Stimulated activated naive CD8-positive, alpha-beta T cell treated with anti-CD3 and anti-CD28 coated beads, Interleukin-15, amount 100 ng/mL, for 72 hours (primary cell): ENCODE measurements around the gene OR2Z1.
"Not testable (repeated sequence)": the region's sequence is repeated elsewhere in the genome, so short reads cannot be mapped to it uniquely, and the experiment has no call there.

Source experiments
- ATAC-seq: fragments of 150-1000 bp; cut with Tn5 transposase; 2 replicates; pipeline ENCODE4 v1.10.0; 2021; ENCODE audit warnings: mild to moderate bottlenecking, moderate library complexity
- DNase-seq, 2 donors: peaks; one replicate each; pipeline ENCODE4 v3.0.0; 2021 to 2022
- H3K27ac Mint-ChIP-seq, 2 donors: one replicate each; pipeline ENCODE4 v1.8.0; 2022; ENCODE audit warnings: mild to moderate bottlenecking in 2 of 2, mixed read lengths in 2 of 2, moderate library complexity in 2 of 2
- H3K27me3 Mint-ChIP-seq: one replicate; pipeline ENCODE4 v1.8.0; 2022; ENCODE audit warnings: mixed read lengths
- H3K4me1 Mint-ChIP-seq: one replicate; pipeline ENCODE4 v1.8.0; 2022; ENCODE audit warnings: mild to moderate bottlenecking, mixed read lengths
- H3K4me3 Mint-ChIP-seq, 2 donors: one replicate each; pipeline ENCODE4 v1.8.0; 2022; ENCODE audit warnings: mild to moderate bottlenecking in 2 of 2, mixed read lengths in 2 of 2, moderate library complexity in 1 of 2
- H3K9me3 Mint-ChIP-seq, 2 donors: one replicate each; pipeline ENCODE4 v1.8.0; 2022; ENCODE audit warnings: mixed read lengths in 2 of 2

OR2Z1 gene

GRCh38 chr19:8696993-8697392 is 24.4 kb upstream of the OR2Z1 start:
- H3K27me3 Mint-ChIP-seq = peaks cover 22% of the 10 kb centered on the region
- DNase-seq (no peak), ATAC-seq (no peak)
- H3K4me3 Mint-ChIP-seq = no peak overlapping the region
- no peaks in the 10 kb centered on the region for H3K9me3 Mint-ChIP-seq
- H3K27ac Mint-ChIP-seq = no peak overlapping the region
- peaks cover 30% of the 10 kb centered on the region for H3K4me1 Mint-ChIP-seq

- no peak for DNase-seq
- H3K27ac Mint-ChIP-seq = no peak overlapping the region
These were observed 23.6 kb upstream of the OR2Z1 start for GRCh38 chr19:8697671-8698432.

GRCh38 chr19:8698433-8699063 is 22.9 kb upstream of the OR2Z1 start, which contains the start of gene ACTL9:
ACTL9 (minus strand) TSS chr19:8698795; CDS start chr19:8698701, 94 bp downstream.
- no peak for ATAC-seq
- no peak within 1 kb of the TSS for H3K4me3 Mint-ChIP-seq
- H3K4me1 Mint-ChIP-seq = peaks cover 46% of the 10 kb centered on the region
- H3K27me3 Mint-ChIP-seq = peaks cover 14% of the 10 kb centered on the region
- no peak for DNase-seq
- no peaks in the 10 kb centered on the region for H3K9me3 Mint-ChIP-seq
- no peak within 1 kb of the TSS for H3K27ac Mint-ChIP-seq

More at GRCh38 chr19:8697671-8698432, 23.6 kb upstream of the OR2Z1 start:
- H3K4me1 Mint-ChIP-seq = peaks cover 39% of the 10 kb centered on the region
- no peak for ATAC-seq
- H3K9me3 Mint-ChIP-seq = no peaks in the 10 kb centered on the region
- H3K27me3 Mint-ChIP-seq = peaks cover 14% of the 10 kb centered on the region
- no peak overlapping the region for H3K4me3 Mint-ChIP-seq

GRCh38 chr19:8699908-8700307 is 21.5 kb upstream of the OR2Z1 start:
- Mint-ChIP-seq H3K9me3 (no peaks in the 10 kb centered on the region), H3K27ac (no peak overlapping the region), H3K4me3 (no peak overlapping the region), H3K27me3 (peaks cover 14% of the 10 kb centered on the region), H3K4me1 (peaks cover 59% of the 10 kb centered on the region)
- ATAC-seq = no peak
- DNase-seq = no peak

- DNase-seq = no peak
- Mint-ChIP-seq H3K4me3 (no peak overlapping the region), H3K9me3 (no peaks in the 10 kb centered on the region), H3K27me3 (peaks cover 14% of the 10 kb centered on the region), H3K4me1 (peaks cover 70% of the 10 kb centered on the region), H3K27ac (peak overlapping the region in 1 of 2 donors; percentile 42)
- ATAC-seq = no peak
These were observed 20.5 kb upstream of the OR2Z1 start for GRCh38 chr19:8700956-8701355.

- Mint-ChIP-seq H3K27ac (no peak overlapping the region), H3K4me1 (peaks cover 62% of the 10 kb centered on the region), H3K4me3 (peak overlapping the region; percentile 56 to 72), H3K27me3 (peaks cover 8% of the 10 kb centered on the region), H3K9me3 (no peaks in the 10 kb centered on the region)
- ATAC-seq (peak; percentile 87), DNase-seq (peak; percentile 28 to 36)
These were observed 19.1 kb upstream of the OR2Z1 start for GRCh38 chr19:8702350-8702749.

- H3K9me3 Mint-ChIP-seq = no peaks in the 10 kb centered on the region
- H3K27me3 Mint-ChIP-seq = peaks cover 8% of the 10 kb centered on the region
- no peak overlapping the region for H3K27ac Mint-ChIP-seq
- DNase-seq = no peak
- H3K4me3 Mint-ChIP-seq = no peak overlapping the region
- peaks cover 57% of the 10 kb centered on the region for H3K4me1 Mint-ChIP-seq
- no peak for ATAC-seq
These were observed 18.2 kb upstream of the OR2Z1 start for GRCh38 chr19:8703223-8703622.

- H3K4me1 Mint-ChIP-seq = peaks cover 55% of the 10 kb centered on the region
- not testable (repeated sequence) for H3K27me3 Mint-ChIP-seq, DNase-seq, H3K9me3 Mint-ChIP-seq
- ATAC-seq = peak; percentile 50
- peak overlapping the region in 1 of 2 donors; percentile 19 for H3K27ac Mint-ChIP-seq
- H3K4me3 Mint-ChIP-seq = peak overlapping the region in 1 of 2 donors; percentile 5
These were observed 16.1 kb upstream of the OR2Z1 start for GRCh38 chr19:8705304-8705703.

- H3K4me1 Mint-ChIP-seq = peaks cover 55% of the 10 kb centered on the region
- no peaks in the 10 kb centered on the region for H3K27me3 Mint-ChIP-seq
- no peak for DNase-seq
- H3K27ac Mint-ChIP-seq = peak overlapping the region in 1 of 2 donors; percentile 19
- H3K4me3 Mint-ChIP-seq = peak overlapping the region in 1 of 2 donors; percentile 5
- no peak for ATAC-seq
- peaks cover 0 to 5% of the 10 kb centered on the region in 2 donors for H3K9me3 Mint-ChIP-seq
These were observed 15.7 kb upstream of the OR2Z1 start for GRCh38 chr19:8705742-8706141.

GRCh38 chr19:8710337-8710736 is 11.1 kb upstream of the OR2Z1 start:
- H3K27me3 Mint-ChIP-seq, ATAC-seq: not testable (repeated sequence)

GRCh38 chr19:8722032-8722431 is 598 bp downstream of the OR2Z1 start:
- no peak for DNase-seq
- Mint-ChIP-seq H3K27me3 (peaks cover 13% of the 10 kb centered on the region), H3K27ac (no peak overlapping the region), H3K4me1 (no peaks in the 10 kb centered on the region), H3K4me3 (no peak overlapping the region), H3K9me3 (peaks cover 4 to 11% of the 10 kb centered on the region in 2 donors)
- no peak for ATAC-seq

More at GRCh38 chr19:8710337-8710736, 11.1 kb upstream of the OR2Z1 start:
- H3K9me3 Mint-ChIP-seq = peaks cover 15% of the 10 kb centered on the region in 2 donors
- H3K4me1 Mint-ChIP-seq, DNase-seq, H3K4me3 Mint-ChIP-seq, H3K27ac Mint-ChIP-seq: not testable (repeated sequence)

GRCh38 chr19:8724276-8724675 is 2.8 kb downstream of the OR2Z1 start:
- H3K4me3 Mint-ChIP-seq = no peak overlapping the region
- peaks cover 13% of the 10 kb centered on the region for H3K27me3 Mint-ChIP-seq
- peaks cover 4 to 11% of the 10 kb centered on the region in 2 donors for H3K9me3 Mint-ChIP-seq
- H3K27ac Mint-ChIP-seq = no peak overlapping the region
- no peaks in the 10 kb centered on the region for H3K4me1 Mint-ChIP-seq
- ATAC-seq (no peak), DNase-seq (no peak)

- Mint-ChIP-seq H3K9me3 (peaks cover 6 to 12% of the 10 kb centered on the region in 2 donors), H3K27ac (no peak overlapping the region), H3K4me1 (no peaks in the 10 kb centered on the region)
These were observed 10.2 kb downstream of the OR2Z1 start for GRCh38 chr19:8731428-8732169.

GRCh38 chr19:8738377-8738776 is 16.9 kb downstream of the OR2Z1 start:
- ATAC-seq = no peak
- Mint-ChIP-seq H3K4me1 (no peaks in the 10 kb centered on the region), H3K9me3 (no peaks in the 10 kb centered on the region), H3K4me3 (no peak overlapping the region), H3K27me3 (no peaks in the 10 kb centered on the region), H3K27ac (no peak overlapping the region)
- no peak for DNase-seq

More at GRCh38 chr19:8731428-8732169, 10.2 kb downstream of the OR2Z1 start:
- Mint-ChIP-seq H3K4me3 (no peak overlapping the region), H3K27me3 (peaks cover 20% of the 10 kb centered on the region)
- DNase-seq (no peak), ATAC-seq (no peak)

- H3K9me3 Mint-ChIP-seq = not testable (repeated sequence)
These were observed 18.0 kb downstream of the OR2Z1 start for GRCh38 chr19:8739291-8740065.

More at GRCh38 chr19:8739291-8740065, 18.0 kb downstream of the OR2Z1 start:
- H3K4me1 Mint-ChIP-seq, ATAC-seq, H3K27ac Mint-ChIP-seq, DNase-seq, H3K27me3 Mint-ChIP-seq, H3K4me3 Mint-ChIP-seq: not testable (repeated sequence)
